Activated CD4-positive, alpha-beta T cell treated with anti-CD3 and anti-CD28 coated beads, Interleukin-2, amount 50 U/mL, for 4 hours (primary cell): ENCODE results near the gene RAB6A.

Source experiments
- DNase-seq, 2 experiments: peaks; one replicate each; pipeline ENCODE4 v3.0.0-alpha.2; 2020

Gene RAB6A

GRCh38 chr11:73652046-73652730 lies 108.7 kb downstream of the RAB6A start:
- no peak for DNase-seq

GRCh38 chr11:73651661-73652045 lies 109.2 kb downstream of the RAB6A start:
- no peak for DNase-seq

GRCh38 chr11:73651252-73651651 lies 109.6 kb downstream of the RAB6A start:
- DNase-seq = no peak

GRCh38 chr11:73650400-73650799 lies 110.5 kb downstream of the RAB6A start:
- DNase-seq = no peak

GRCh38 chr11:73649206-73649605 lies 111.7 kb downstream of the RAB6A start:
- no peak for DNase-seq

- DNase-seq = no peak
Observed at GRCh38 chr11:73648571-73649046, 112.3 kb downstream of the RAB6A start.

- DNase-seq = no peak
Observed at GRCh38 chr11:73648121-73648520, 112.8 kb downstream of the RAB6A start.

- peak; percentile 91 to 92 for DNase-seq
Observed at GRCh38 chr11:73647459-73648100, 113.3 kb downstream of the RAB6A start.

- DNase-seq = no peak
Observed at GRCh38 chr11:73645972-73646631, 114.8 kb downstream of the RAB6A start, which contains the start of gene PLEKHB1. Gene PLEKHB1 (plus strand): TSS chr11:73646581. CDS start chr11:73646609, 28 bp downstream.

GRCh38 chr11:73645121-73645969 lies 115.5 kb downstream of the RAB6A start:
- DNase-seq = no peak

GRCh38 chr11:73641668-73642067 lies 119.2 kb downstream of the RAB6A start:
- DNase-seq = no peak

GRCh38 chr11:73640592-73640991 lies 120.3 kb downstream of the RAB6A start:
- no peak for DNase-seq

- no peak for DNase-seq
Observed at GRCh38 chr11:73637012-73637411, 123.9 kb downstream of the RAB6A start.

- no peak for DNase-seq
Observed at GRCh38 chr11:73636249-73636648, 124.6 kb downstream of the RAB6A start.

GRCh38 chr11:73635721-73636120 lies 125.2 kb downstream of the RAB6A start:
- no peak for DNase-seq

GRCh38 chr11:73633999-73634398 lies 126.9 kb downstream of the RAB6A start:
- no peak for DNase-seq

- no peak for DNase-seq
Observed at GRCh38 chr11:73632996-73633395, 127.9 kb downstream of the RAB6A start.

- no peak for DNase-seq
Observed at GRCh38 chr11:73629907-73630306, 131.0 kb downstream of the RAB6A start.

- DNase-seq = peak; percentile 63 to 65
Observed at GRCh38 chr11:73625696-73626318, 135.1 kb downstream of the RAB6A start.
